ENCODE measurements around the gene TIFAB.

- no peak for TF ChIP-seq SIN3A (IDR thresholded peaks at IDR 0.05; ENCODE audit: borderline replicate concordance, insufficient read depth, low read depth, low read length)
- TF ChIP-seq, protein P1, sequence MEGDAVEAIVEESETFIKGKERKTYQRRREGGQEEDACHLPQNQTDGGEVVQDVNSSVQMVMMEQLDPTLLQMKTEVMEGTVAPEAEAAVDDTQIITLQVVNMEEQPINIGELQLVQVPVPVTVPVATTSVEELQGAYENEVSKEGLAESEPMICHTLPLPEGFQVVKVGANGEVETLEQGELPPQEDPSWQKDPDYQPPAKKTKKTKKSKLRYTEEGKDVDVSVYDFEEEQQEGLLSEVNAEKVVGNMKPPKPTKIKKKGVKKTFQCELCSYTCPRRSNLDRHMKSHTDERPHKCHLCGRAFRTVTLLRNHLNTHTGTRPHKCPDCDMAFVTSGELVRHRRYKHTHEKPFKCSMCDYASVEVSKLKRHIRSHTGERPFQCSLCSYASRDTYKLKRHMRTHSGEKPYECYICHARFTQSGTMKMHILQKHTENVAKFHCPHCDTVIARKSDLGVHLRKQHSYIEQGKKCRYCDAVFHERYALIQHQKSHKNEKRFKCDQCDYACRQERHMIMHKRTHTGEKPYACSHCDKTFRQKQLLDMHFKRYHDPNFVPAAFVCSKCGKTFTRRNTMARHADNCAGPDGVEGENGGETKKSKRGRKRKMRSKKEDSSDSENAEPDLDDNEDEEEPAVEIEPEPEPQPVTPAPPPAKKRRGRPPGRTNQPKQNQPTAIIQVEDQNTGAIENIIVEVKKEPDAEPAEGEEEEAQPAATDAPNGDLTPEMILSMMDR (IDR thresholded peaks at IDR 0.05), result no peak
Observed at GRCh38 chr5:135473956-135474670, 22.0 kb upstream of the TIFAB start.
